NCI-H146 (cell line): Measurements from ENCODE around the gene MEOX1.
"Not testable (repeated sequence)": the region's sequence is repeated elsewhere in the genome, so short reads cannot be mapped to it uniquely, and the experiment has no call there.

Experiments
- DNase-seq: peaks from one replicate; lab custom pipeline; 2025; lab: John Stamatoyannopoulos, UW

MEOX1 gene

DNA sequence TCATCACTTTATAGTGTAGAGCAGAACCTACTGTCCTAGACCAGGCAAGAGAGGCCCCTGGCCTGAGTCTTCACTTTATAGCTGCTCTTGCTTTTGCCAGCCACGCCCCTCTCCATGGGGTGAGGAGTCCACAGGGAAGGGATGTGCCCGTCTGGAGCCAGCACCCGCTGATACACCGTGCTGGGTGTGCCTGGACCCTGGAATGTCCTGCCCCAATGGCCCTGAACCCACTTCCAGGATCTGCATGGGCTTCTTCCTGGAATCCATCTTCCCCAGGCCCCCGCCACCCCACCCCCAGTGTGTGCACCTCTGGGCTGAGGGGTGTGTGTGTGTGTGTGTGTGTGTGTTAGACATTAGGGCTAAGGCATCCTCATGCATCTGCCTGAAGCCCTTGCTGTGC lies 44.9 kb downstream of the MEOX1 start:
- no peak for DNase-seq

- DNase-seq: no peak
Measured at GRCh38 chr17:43616421-43616820, 45.3 kb downstream of the MEOX1 start.

DNA sequence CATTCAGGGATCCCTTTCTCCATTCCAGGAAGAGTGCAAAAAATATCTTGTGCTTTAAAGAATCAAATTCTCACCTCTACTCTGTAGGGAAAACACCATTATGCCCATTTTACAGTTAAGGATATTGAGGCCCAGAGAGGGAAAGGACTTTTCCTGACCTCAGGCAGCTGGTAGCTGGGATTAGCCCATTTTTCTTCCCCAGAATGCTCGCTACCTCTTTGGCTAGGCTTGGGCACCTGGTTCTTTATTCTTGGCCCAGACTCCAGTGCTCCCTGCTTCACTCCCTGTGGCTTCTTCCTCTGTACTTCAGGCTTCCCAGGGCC lies 45.7 kb downstream of the MEOX1 start:
- no peak for DNase-seq

GRCh38 chr17:43615330-43616028 lies 46.2 kb downstream of the MEOX1 start:
- DNase-seq: no peak

DNA sequence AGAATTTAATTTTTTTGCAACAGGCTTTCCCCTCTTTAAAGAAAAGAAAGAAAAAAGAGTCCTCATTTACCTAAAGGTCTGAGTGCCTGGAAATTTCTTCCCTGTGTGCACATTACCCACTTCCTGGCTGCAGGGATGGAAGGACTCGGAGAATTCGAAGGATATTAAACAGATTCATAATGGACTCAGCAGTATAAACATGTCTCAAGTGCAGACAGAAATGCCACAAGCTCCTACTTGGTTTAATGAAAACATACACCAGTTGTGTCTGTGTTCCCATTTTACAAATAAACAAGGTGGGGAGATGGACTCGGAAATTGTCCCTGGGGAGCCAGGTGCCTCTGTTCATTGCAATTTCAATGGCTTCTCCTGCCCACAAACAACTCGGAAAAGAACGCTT lies 47.2 kb downstream of the MEOX1 start:
- DNase-seq: no peak

- no peak for DNase-seq
Measured at GRCh38 chr17:43613917-43614316, 47.8 kb downstream of the MEOX1 start.

DNA sequence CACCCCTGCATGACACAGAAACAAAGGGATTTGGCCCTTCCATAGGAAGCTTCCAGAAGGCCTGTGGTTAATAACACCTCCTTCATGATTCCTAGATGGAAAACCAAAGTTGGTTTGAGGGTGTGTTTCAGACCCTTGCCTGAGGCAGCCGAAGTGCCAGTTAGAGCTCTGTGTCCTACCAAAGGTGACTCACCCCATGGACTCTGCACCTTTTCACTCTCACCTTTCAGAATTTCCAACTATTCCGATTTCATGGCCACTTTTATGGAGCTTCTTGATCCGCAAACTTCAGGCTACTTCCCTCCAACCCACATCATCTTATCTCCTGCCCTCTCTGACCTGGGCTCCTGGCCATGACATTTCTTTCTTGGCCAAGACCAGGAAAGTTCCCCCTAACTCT lies 49.2 kb downstream of the MEOX1 start:
- DNase-seq: no peak

DNA sequence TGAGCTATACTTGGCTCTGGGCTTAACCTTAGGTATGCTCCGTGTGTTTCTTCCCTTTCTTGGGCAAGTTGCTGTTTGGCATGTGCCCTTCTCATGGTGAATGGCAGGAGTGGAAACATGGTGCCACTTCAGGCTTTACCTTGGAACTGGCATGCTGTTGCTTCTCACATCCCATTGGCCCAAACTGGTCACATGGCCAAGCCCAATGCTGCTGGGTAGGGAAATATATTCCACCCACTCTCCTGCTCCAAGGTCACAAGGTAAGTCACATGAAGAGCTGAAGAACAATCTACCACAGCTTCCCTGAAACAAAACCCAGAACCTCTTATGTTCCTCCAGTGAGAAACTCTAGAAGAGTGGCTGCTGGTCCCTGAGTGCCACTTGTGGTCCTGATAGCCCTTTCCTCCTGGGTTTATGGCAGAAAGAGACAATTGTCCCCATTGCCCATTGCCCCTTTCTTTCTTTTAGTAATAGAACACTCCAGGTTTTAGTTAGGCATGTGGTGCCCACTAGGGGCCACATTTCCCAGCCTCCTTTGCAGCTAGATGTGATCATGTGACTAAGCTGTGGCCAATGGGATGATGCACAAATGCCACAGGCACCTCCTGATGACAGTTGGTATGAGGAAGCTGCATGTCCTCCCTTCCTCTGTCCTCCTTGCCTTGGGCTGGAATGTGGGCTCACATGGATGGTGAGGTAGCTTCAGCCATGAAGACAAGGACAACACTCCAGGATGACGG lies 50.3 kb downstream of the MEOX1 start:
- no peak for DNase-seq

DNA sequence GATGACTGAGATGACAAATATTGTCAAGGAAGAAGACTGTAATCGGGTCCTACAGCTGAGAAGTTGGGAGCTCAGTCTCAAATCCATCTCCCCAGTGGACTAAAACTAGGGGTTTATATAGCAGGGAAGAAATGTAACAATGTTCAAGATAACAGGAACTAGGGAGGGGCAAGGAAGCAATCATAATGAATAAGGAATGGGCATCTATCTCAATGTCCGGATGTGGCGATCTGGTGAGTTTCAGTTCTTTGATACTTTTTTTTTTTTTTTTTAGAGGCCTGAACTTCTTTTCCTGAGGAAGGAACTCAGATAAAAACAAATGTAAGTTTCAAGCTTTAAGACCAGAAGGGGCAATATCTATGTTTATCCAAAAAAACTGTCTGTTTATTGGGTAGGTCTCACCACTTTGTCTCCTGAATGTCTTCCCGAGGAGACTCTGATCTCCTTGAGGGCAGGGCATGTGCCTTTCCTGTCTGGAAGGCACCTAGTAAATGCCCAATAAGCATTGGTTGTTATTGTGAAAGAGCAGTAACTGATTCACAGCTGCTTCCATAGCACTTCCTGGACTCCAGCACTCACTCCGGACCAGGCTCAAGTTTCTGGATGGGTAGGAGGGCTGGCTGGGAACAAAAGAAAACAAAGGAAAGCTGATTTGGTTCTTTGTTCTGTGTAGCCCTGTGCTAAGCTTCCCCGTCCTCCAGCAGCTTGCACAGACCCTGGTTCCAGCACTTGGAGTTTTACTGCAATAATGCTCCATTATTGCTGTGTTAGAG lies 51.9 kb downstream of the MEOX1 start:
- DNase-seq: no peak

- no peak for DNase-seq
Measured at GRCh38 chr17:43608313-43608712, 53.4 kb downstream of the MEOX1 start.

DNA sequence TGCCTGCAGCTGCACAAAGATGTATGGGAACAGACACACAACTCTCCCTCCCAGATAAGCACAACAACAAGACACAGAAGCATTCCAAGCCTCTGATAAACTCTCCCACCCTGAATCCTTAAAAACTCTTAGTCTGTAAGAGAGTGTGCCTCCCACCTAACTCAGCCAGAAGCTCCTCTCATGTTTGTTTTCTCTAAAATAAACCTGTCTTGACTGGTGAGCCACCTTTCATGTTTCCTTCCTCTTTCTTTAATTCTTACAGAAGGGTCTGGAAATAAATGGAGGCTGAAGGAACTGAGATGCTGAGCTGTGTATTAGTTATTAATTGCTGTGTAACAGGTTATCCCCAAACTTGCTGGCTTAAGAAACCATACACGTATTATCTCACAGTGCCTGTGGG lies 57.2 kb downstream of the MEOX1 start:
- no peak for DNase-seq

DNA sequence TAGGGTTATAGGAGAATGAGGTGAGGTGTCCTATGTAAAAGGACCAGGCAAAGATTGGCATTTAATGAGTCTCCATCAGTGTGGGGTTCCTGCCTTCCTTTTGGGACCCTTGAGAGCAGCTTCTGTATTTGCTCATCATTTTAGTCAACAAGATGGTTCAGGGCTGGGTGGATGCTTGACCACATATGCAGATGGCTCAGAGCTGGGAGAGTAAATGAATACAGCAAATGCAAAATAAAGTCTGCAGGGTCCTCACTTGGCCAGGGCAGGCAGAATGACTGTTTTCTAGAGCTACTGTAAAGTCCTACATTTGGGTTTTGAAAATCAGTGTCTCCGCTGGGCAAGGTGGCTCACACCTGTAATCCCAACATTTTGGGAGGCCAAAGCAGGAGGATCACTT lies 58.4 kb downstream of the MEOX1 start:
- DNase-seq: no peak

DNA sequence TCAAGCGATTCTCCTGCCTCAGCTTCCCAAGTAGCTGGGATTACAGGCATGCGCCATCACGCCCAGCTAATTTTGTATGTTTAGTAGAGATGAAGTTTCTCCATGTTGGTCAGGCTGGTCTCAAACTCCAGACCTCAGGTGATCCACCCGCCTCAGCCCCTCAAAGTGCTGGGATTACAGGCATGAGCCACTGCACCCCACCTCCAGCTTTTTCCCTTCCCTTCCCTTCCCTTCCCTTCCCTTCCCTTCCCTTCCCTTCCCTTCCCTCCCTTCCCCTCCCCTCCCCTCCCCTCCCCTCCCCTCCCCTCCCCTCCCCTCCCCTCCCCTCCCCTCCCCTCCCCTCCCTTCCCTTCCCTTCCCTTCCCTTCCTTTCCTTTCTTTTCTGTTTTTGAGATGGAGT lies 59.2 kb downstream of the MEOX1 start:
- not testable (repeated sequence) for DNase-seq

DNA sequence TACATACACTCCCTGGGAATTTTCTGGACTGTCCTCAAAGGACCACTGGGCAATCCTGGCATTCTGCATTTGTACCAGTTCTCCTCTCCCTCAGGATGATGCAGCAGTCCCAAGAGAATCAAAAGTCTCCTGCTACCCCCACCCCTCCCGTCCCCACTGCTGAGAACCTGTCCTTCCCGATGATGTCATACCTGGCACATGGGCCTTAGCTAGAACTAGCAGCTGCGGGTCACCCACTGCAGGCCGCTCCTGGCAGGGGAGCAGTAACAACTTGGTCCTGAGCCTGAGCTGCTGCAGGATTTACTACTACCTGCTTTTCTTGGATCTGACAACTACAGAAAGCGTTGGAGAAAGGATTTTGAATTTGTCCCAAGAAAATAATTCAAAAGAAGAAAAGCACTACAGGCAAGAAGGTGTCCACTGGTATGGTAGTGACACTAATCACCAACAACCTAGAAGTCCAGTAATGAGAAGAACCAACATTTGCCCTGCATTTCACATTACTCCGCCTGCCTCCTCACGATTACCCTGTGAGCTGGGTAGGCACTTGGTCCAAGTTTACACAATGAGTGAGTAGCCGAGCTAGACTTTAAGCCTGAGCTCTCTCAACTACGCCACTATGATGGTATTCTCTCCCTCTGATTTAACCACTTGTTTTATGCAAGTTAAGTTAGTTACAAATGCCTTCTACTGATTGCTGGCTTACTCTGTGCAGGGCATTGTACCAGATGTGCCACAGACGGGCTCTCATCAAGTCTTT lies 60.3 kb downstream of the MEOX1 start:
- DNase-seq: no peak

DNA sequence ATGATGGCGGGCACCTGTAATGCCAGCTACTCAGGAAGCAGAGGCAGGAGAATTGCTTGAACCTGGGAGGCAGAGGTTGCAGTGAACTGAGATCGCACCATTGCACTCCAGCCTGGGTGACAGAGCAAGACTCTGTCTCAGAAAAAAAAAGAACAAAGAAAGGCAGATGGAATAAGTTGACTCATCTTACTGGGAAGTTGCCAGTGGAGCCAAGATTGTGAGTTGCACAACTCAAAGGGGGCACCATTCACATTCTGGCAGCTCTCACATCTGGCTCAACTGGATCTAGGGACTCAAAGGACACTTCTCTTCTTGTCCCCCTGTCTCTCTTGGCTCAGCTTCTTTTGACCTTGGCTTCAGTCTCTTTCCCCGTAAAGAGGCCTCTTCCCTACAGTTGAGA lies 61.9 kb downstream of the MEOX1 start:
- no peak for DNase-seq

DNA sequence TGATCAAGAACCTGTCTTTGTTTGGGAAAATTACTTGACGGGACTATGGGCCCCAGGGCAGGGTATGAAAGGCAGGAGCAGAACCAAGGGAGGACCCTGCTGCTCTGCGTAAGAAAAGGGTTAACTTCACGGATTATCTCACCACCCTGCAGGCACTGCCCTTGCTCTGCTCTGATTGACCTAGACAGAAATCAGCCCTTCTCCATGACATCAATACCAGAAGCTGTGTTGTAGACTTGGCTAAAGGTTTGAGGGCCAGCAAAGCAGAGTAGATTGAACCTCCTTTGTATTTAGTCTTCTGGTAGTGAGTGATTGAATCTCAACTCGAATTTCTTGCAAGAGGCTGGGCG lies 62.7 kb downstream of the MEOX1 start:
- no peak for DNase-seq

- no peak for DNase-seq
Measured at GRCh38 chr17:43598357-43599045, 63.2 kb downstream of the MEOX1 start.

GRCh38 chr17:43597624-43598356 lies 63.9 kb downstream of the MEOX1 start:
- no peak for DNase-seq

- no peak for DNase-seq
Measured at GRCh38 chr17:43595466-43595865, 66.3 kb downstream of the MEOX1 start.

DNA sequence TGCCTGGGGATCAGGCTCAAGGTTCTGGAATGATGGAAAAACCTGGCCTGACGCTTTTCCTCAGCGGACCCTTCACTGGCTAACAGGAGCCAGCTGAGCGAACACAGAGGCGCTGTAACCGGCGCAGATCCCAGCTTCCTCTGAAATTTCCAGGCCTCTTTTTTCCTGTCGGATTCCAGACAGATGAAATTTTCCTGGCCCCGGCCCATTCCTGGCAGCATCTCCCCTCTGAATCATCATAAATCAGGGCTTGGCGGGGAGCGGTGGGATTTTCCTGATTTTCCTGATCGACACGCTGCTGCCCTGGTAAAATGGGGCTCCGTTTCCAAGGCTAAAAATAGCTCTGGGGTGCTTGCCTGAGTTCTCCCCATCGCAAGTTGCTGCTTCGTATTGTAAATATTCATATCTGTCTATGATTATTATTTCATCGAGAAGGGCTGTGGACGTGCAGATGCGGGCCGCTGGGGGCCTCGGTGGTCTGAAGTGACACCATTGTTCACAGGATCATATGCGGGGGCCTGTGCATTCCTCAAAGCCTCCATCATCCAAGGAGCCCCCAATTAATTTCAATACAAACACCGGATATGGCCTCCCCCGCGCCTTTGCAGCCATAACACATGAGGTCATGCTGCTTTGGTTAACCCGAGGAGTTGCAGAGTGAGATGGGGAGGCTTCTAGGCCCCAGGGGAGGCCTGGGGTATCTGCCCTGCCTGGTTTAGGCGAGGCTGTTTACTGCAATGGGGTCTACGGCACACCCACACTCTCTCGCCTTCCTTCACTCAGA lies 69.8 kb downstream of the MEOX1 start:
- no peak for DNase-seq
